ENCODE measurements around the gene EHD1. TPM values are rescaled to one million over a fixed set of nuclear protein-coding genes. Genes with fewer than 3 reads are reported as not detected.

Gene EHD1
- total and polyA plus RNA-seq, 9 of the 15 experiments (the other 6 are each of a cell fraction or from before 2014, with no cell fraction given) = 0.46 to 65.0 (median 16.4) TPM

DNA sequence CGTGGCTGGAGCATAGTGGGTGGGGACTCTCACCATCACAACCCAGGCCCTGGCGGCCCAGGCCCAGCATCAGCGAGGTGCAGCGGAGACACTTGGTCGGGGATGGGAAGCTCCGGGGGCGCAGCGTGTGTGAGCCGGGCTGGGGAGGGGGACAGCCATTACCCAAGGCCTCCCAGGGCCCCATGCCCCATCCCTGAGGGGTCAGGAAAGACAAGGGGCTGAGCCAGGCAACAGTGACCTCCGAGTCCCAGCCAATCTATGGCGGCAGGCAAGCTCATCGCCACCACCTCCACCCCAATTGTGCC, 45.3 kb downstream of the EHD1 start:
- ATAC-seq (no peak), FAIRE-seq (no peak), DNase-seq (ENCODE audit: extremely low read depth in 1 of 4, low spot score in 3 of 4) (no peak)
- H3K4me3 ChIP-seq = no peak overlapping the region
- 85% methylated on average over 11 of the region's 12 CpGs for WGBS (ENCODE audit: insufficient coverage, low coverage, missing lambda C conversion rate)
- H3K79me2 ChIP-seq (ENCODE audit: control insufficient read depth, insufficient read depth, low read length) = no peaks in the 10 kb centered on the region
- H3K4me2 ChIP-seq (ENCODE audit: insufficient read depth, low read length) = no peak overlapping the region
- no peaks in the 10 kb centered on the region for H4K20me1 ChIP-seq (replicated peaks; ENCODE audit: control insufficient read depth, insufficient read depth, low read length)
- no peaks in the 10 kb centered on the region for H3K9me3 ChIP-seq (replicated peaks; ENCODE audit: control insufficient read depth, insufficient read depth, low read depth, low read length)
- no peak overlapping the region for H2AFZ ChIP-seq (ENCODE audit: low read depth, low read length)
- intact Hi-C loops (cut with micrococcal nuclease) = no loop called here
- no peak for TF ChIP-seq ZNF695 (CRISPR knock-in tag; IDR thresholded peaks at IDR 0.05)
- TF ChIP-seq ZEB2 (IDR thresholded peaks at IDR 0.05) = no peak
- no peak for TF ChIP-seq FOSL1 (tag; conservative IDR thresholded peaks at IDR 0.05)
- no peak for TF ChIP-seq TARDBP (IDR thresholded peaks at IDR 0.05)
- no peak for TF ChIP-seq ZNF57 (CRISPR knock-in tag; IDR thresholded peaks at IDR 0.05)
- TF ChIP-seq DMBX1 (CRISPR knock-in tag; IDR thresholded peaks at IDR 0.05; ENCODE audit: borderline replicate concordance) = no peak
- no peak for TF ChIP-seq ZNF766 (CRISPR knock-in tag; conservative IDR thresholded peaks at IDR 0.05)
- TF ChIP-seq KLF1 (tag; IDR thresholded peaks at IDR 0.05) = no peak
- TF ChIP-seq, protein P1, sequence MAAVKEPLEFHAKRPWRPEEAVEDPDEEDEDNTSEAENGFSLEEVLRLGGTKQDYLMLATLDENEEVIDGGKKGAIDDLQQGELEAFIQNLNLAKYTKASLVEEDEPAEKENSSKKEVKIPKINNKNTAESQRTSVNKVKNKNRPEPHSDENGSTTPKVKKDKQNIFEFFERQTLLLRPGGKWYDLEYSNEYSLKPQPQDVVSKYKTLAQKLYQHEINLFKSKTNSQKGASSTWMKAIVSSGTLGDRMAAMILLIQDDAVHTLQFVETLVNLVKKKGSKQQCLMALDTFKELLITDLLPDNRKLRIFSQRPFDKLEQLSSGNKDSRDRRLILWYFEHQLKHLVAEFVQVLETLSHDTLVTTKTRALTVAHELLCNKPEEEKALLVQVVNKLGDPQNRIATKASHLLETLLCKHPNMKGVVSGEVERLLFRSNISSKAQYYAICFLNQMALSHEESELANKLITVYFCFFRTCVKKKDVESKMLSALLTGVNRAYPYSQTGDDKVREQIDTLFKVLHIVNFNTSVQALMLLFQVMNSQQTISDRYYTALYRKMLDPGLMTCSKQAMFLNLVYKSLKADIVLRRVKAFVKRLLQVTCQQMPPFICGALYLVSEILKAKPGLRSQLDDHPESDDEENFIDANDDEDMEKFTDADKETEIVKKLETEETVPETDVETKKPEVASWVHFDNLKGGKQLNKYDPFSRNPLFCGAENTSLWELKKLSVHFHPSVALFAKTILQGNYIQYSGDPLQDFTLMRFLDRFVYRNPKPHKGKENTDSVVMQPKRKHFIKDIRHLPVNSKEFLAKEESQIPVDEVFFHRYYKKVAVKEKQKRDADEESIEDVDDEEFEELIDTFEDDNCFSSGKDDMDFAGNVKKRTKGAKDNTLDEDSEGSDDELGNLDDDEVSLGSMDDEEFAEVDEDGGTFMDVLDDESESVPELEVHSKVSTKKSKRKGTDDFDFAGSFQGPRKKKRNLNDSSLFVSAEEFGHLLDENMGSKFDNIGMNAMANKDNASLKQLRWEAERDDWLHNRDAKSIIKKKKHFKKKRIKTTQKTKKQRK (IDR thresholded peaks at IDR 0.05; ENCODE audit: borderline replicate concordance, low read depth, low read length) = no peak
- H3K9ac ChIP-seq (ENCODE audit: insufficient read depth in 1 of 2, low read depth in 2 of 2, low read length in 2 of 2) = peak overlapping the region in 1 of 2 experiments; percentile 45; a peak in 1 of 4 replicates
- peaks cover 57% of the 10 kb centered on the region; the same call in 2 of the 3 replicates for H3K36me3 ChIP-seq (ENCODE audit: control insufficient read depth, insufficient read depth, low read length)
- in situ Hi-C loops (cut with MboI) = no loop called here
- H3K4me1 ChIP-seq (replicated peaks in 1 of 2; ENCODE audit: control insufficient read depth in 2 of 2, insufficient read depth in 2 of 2, low read length in 2 of 2) = peaks cover 3 to 44% of the 10 kb centered on the region in 2 experiments; a peak in 4 of 5 replicates
- H3K27me3 ChIP-seq (ENCODE audit: control insufficient read depth in 2 of 2, insufficient read depth in 2 of 2, low read length in 2 of 2) = no peaks in the 10 kb centered on the region
- ChIA-PET CTCF (ENCODE audit: low intra/inter-chr PET ratio) (no interaction called here), POLR2A (interaction anchor here (0.8 to 1.1 kb wide), 2 partner anchors 33 to 44 kb away, joined by 3 read pairs; no protein-coding TSS in a partner anchor)
- H3K9me1 ChIP-seq (ENCODE audit: control insufficient read depth, insufficient read depth, low read length) = no peaks in the 10 kb centered on the region
- H3K27ac ChIP-seq (ENCODE audit: extremely low read depth, low read depth, low read length) = no peak overlapping the region
- no TSS peak for BruUV-seq (replicated peaks)

Measured in K562 (cell line).